D341Med (cell line): ENCODE results near the gene GFOD1.

Experiments used
- DNase-seq: peaks from one replicate; pipeline ENCODE4 v3.0.0; 2012; ENCODE audit warnings: low spot score

GFOD1 gene

DNA sequence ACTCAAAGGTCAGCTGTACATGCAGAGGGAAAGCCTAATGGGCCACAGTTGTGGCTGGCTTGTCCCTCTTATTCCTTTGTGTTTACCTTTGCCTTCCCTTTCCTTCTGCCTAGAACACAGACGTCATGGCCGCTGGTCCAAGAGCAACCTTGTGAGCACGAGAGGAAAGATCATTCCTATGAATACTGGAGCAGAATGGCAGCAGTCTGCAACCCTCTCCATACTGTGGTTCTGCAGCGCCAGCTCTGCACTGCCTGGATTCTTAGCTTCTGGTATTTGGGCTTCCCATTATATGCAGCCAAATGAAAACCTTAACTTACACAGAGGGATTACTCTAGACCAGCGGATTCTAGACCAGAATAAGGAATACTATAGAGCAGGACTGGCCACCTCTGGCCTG, 171.5 kb downstream of the GFOD1 start:
- DNase-seq = no peak

DNA sequence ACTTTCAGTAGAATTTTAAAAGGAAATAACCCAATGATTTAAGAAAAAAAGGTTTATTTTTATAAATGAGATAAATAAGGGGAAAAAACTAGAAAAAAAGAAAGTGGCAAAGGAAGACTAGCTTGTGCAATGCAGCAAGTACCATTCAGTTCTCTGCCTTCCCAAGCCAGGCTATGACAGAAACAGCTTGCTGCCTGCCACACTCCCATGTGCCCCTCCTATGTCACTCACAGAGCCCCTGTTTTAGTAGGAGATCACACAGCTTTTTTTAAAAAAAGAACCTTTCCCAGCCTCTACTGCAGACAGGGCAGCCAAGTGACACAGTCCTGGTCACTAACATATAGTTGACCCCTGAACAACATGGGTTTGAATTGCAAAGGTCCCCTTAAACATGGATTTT, 172.6 kb downstream of the GFOD1 start:
- no peak for DNase-seq

DNA sequence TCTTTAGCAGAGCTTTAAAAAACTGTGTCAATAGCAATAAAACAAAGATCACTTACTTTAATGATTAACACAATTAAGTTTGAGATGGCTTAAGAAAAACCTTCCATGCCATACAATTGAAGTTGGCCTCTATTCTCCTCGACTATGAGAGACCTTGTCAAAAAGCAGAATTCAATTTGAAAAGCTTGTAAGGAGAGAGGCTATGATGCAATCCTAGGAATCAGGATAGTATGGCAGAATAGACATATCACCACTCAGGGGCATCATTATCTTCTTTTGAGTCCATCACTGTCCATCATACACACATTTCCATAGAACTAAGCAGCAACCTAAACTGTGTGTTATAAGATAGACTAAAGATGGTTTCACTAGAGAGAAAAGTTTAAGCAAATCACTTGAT, 176.2 kb downstream of the GFOD1 start:
- no peak for DNase-seq

DNA sequence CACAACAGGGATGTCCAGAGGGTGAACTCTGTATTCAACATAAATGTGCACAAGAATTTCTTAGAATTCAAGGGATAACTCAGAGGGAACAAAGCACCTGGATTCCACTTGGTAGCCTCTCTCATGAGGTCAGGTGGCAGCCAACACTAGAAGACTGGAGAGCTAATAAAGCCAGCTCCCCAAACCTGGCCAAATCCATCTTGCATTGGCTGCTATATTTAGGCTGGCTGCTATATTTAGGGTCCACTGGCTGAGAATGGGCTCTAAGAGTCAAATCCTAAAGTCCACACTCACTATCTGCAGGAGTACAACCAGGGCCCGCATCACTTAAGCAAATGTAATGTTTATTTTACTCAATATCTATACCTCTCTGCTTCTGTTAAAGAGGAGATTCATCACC, 179.1 kb downstream of the GFOD1 start:
- no peak for DNase-seq
